Neural progenitor cell (in vitro differentiated cells): Measurements from ENCODE around the gene SMCO2.

Experiments used
- CTCF ChIP-seq: fragments of 200-600 bp; sonication (generic); IDR thresholded peaks from 2 replicates; pipeline ENCODE4 v1.5.1; 2017; ENCODE audit warnings: antibody characterized with exemption, mild to moderate bottlenecking
- EZH2 ChIP-seq: fragments of 200-600 bp; sonication (generic); IDR thresholded peaks from 2 replicates; pipeline ENCODE4 v1.6.1; 2017; ENCODE audit warnings: antibody characterized with exemption, mild to moderate bottlenecking, moderate library complexity
- EZH2phosphoT487 ChIP-seq: fragments of 200-600 bp; sonication (generic); IDR thresholded peaks from 2 replicates; pipeline ENCODE4 v1.6.1; 2017; ENCODE audit warnings: antibody characterized with exemption

GRCh38 chr12:27521981-27522380, 75.4 kb downstream of the SMCO2 start:
- TF ChIP-seq CTCF (no peak), EZH2 (no peak), EZH2phosphoT487 (no peak)
